ENCODE results near the gene PXMP2. TPM values are rescaled to one million over a fixed set of nuclear protein-coding genes. Genes with fewer than 3 reads are reported as not detected.

PXMP2 gene
- polyA plus RNA-seq, 3 donors, result 2.9 to 9.2 (median 8.7) TPM

GRCh38 chr12:132710405-132711079, 23.2 kb downstream of the PXMP2 start, which contains the start of gene PGAM5:
TSS of gene PGAM5 (plus strand) at chr12:132710842. CDS start at chr12:132710877, 35 bp downstream.
- H3K4me1 ChIP-seq (ENCODE audit: control insufficient read depth in 1 of 2, insufficient read depth in 2 of 2, low read length in 2 of 2), result peaks cover 16 to 20% of the 10 kb centered on the region in 2 donors
- H3K4me2 ChIP-seq (replicated peaks; ENCODE audit: extremely low read depth, low read length, poor library complexity, severe bottlenecking), result peak within 1 kb of the TSS; percentile 94
- H3K27ac ChIP-seq (ENCODE audit: low read depth in 1 of 2, low read length in 2 of 2), result peak within 1 kb of the TSS; percentile 42 to 74
- H3K9ac ChIP-seq (ENCODE audit: insufficient read depth, low read length, poor library complexity, severe bottlenecking), result peak within 1 kb of the TSS; percentile 78
- Mint-ChIP-seq H3K27me3 (ENCODE audit: low read depth in 3 of 3) (peaks cover 0 to 2% (median 2%) of the 10 kb centered on the region in 3 donors), H3K27ac (peak within 1 kb of the TSS; percentile 72 to 88 (median 83)), H3K4me1 (peaks cover 15% of the 10 kb centered on the region), H3K36me3 (peaks cover 8 to 22% of the 10 kb centered on the region in 2 donors), H3K9me3 (peaks cover 0 to 2% (median 0%) of the 10 kb centered on the region in 7 donors), H3K4me3 (peak within 1 kb of the TSS; percentile 89 to 97)
- H4K20me1 ChIP-seq (ENCODE audit: insufficient read depth, low read length), result peaks cover 8% of the 10 kb centered on the region
- H3K79me2 ChIP-seq (ENCODE audit: insufficient read depth, low read length), result peaks cover 43% of the 10 kb centered on the region
- whole genome bisulfite sequencing (ENCODE audit: insufficient coverage), result under 1% methylated on average over 94 of the region's 94 CpGs
- no peaks in the 10 kb centered on the region for H3K27me3 ChIP-seq (ENCODE audit: control insufficient read depth in 2 of 2, insufficient read depth in 2 of 2, low read length in 2 of 2)
- intact Hi-C loops (cut with micrococcal nuclease), result loop anchor here in 1 of 2 donors (5.0 to 10.0 kb wide), 2 partner anchors 52 to 114 kb away; partner anchors contain the start of genes ANKLE2 and GOLGA3
- peaks cover 5 to 11% of the 10 kb centered on the region in 2 donors for H3K36me3 ChIP-seq (replicated peaks in 1 of 2; ENCODE audit: control insufficient read depth in 1 of 2, insufficient read depth in 2 of 2, low read length in 2 of 2)
- peak within 1 kb of the TSS; percentile 56 to 97 (median 92) for H3K4me3 ChIP-seq (replicated peaks in 1 of 3; ENCODE audit: low read depth in 2 of 3, low read length in 3 of 3)
- no peak for TF ChIP-seq CTCF (IDR thresholded peaks at IDR 0.05)
- DNase-seq, result peak; percentile 62 to 73 (median 72)
- H3K9me3 ChIP-seq (replicated peaks in 1 of 2; ENCODE audit: control insufficient read depth in 1 of 2, insufficient read depth in 1 of 2, low read length in 2 of 2), result no peaks in the 10 kb centered on the region
- H2AFZ ChIP-seq (ENCODE audit: insufficient read depth, low read depth, low read length, poor library complexity, severe bottlenecking), result peak within 1 kb of the TSS; percentile 99

GRCh38 chr12:132711080-132711843, 23.9 kb downstream of the PXMP2 start:
- intact Hi-C loops (cut with micrococcal nuclease), result loop anchor here in 1 of 2 donors (5.0 to 10.0 kb wide), 2 partner anchors 51 to 114 kb away; partner anchors contain the start of genes ANKLE2 and GOLGA3
- peaks cover 11 to 29% of the 10 kb centered on the region in 2 donors for H3K36me3 Mint-ChIP-seq
- H3K9ac ChIP-seq (ENCODE audit: insufficient read depth, low read length, poor library complexity, severe bottlenecking), result peak overlapping the region; percentile 78
- peaks cover 9 to 16% of the 10 kb centered on the region in 2 donors for H3K36me3 ChIP-seq (replicated peaks in 1 of 2; ENCODE audit: control insufficient read depth in 1 of 2, insufficient read depth in 2 of 2, low read length in 2 of 2)
- DNase-seq, result peak in 1 of 3 donors; percentile 4
- H3K27me3 Mint-ChIP-seq (ENCODE audit: low read depth in 3 of 3), result peaks cover 0 to 2% (median 2%) of the 10 kb centered on the region in 3 donors
- H4K20me1 ChIP-seq (ENCODE audit: insufficient read depth, low read length), result peaks cover 8% of the 10 kb centered on the region
- H3K27ac Mint-ChIP-seq, result peak overlapping the region in 3 of 7 donors; percentile 25 to 88 (median 30)
- peak overlapping the region; percentile 78 to 85 for H3K4me3 Mint-ChIP-seq
- no peaks in the 10 kb centered on the region for H3K27me3 ChIP-seq (ENCODE audit: control insufficient read depth in 2 of 2, insufficient read depth in 2 of 2, low read length in 2 of 2)
- peak overlapping the region; percentile 83 for H2AFZ ChIP-seq (ENCODE audit: insufficient read depth, low read depth, low read length, poor library complexity, severe bottlenecking)
- H3K4me2 ChIP-seq (replicated peaks; ENCODE audit: extremely low read depth, low read length, poor library complexity, severe bottlenecking), result peak overlapping the region; percentile 94
- H3K9me3 Mint-ChIP-seq, result peaks cover 0 to 2% (median 0%) of the 10 kb centered on the region in 7 donors
- peak overlapping the region; percentile 56 to 97 (median 62) for H3K4me3 ChIP-seq (replicated peaks in 1 of 3; ENCODE audit: low read depth in 2 of 3, low read length in 3 of 3)
- no peaks in the 10 kb centered on the region for H3K9me3 ChIP-seq (replicated peaks in 1 of 2; ENCODE audit: control insufficient read depth in 1 of 2, insufficient read depth in 1 of 2, low read length in 2 of 2)
- peaks cover 16 to 20% of the 10 kb centered on the region in 2 donors for H3K4me1 ChIP-seq (ENCODE audit: control insufficient read depth in 1 of 2, insufficient read depth in 2 of 2, low read length in 2 of 2)
- peaks cover 43% of the 10 kb centered on the region for H3K79me2 ChIP-seq (ENCODE audit: insufficient read depth, low read length)
- 2% methylated on average over 50 of the region's 59 CpGs for WGBS (ENCODE audit: insufficient coverage)
- no peak for TF ChIP-seq CTCF (IDR thresholded peaks at IDR 0.05)
- peaks cover 15% of the 10 kb centered on the region for H3K4me1 Mint-ChIP-seq
- peak overlapping the region in 1 of 2 donors; percentile 36 for H3K27ac ChIP-seq (ENCODE audit: low read depth in 1 of 2, low read length in 2 of 2)
